NB4 (cell line): ENCODE measurements around the gene NSD1.

Experiments
- MYC ChIP-seq: IDR thresholded peaks from 2 replicates; pipeline ENCODE4 v1.6.1; 2011; ENCODE audit warnings: low read depth, low read length
- POLR2A ChIP-seq: IDR thresholded peaks from 2 replicates; pipeline ENCODE4 v1.6.1; 2011; ENCODE audit warnings: mild to moderate bottlenecking; ENCODE audit not compliant: insufficient read length; ENCODE audit errors: extremely low read depth
- TF ChIP-seq, protein P1 (sequence below): IDR thresholded peaks from one replicate; pipeline ENCODE4 v1.5.1; 2012; ENCODE audit warnings: low read depth, low read length
- TF ChIP-seq, protein P2 (sequence below): IDR thresholded peaks from 2 replicates; pipeline ENCODE4 v1.6.1; 2011; ENCODE audit warnings: low read depth, low read length

DNA sequence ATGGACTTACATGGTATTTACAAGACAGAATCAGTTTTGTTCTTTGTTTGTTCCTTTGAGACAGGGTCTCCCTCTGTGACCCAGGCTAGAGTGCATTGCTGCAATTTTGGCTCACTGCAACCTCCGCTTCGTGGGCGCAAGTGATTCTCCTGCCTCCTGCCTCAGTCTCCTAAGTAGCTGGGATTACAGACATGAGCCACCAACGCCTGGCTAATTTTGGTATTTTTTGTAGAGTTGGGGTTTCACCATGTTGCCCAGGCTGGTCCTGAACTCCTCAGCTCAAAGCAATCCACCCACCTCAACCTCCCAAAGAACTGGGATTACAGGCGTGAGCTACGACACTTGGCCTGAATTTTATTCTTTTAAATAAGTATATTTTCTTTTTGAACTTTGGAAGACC, 142.3 kb downstream of the NSD1 start:
- TF ChIP-seq, protein P1, sequence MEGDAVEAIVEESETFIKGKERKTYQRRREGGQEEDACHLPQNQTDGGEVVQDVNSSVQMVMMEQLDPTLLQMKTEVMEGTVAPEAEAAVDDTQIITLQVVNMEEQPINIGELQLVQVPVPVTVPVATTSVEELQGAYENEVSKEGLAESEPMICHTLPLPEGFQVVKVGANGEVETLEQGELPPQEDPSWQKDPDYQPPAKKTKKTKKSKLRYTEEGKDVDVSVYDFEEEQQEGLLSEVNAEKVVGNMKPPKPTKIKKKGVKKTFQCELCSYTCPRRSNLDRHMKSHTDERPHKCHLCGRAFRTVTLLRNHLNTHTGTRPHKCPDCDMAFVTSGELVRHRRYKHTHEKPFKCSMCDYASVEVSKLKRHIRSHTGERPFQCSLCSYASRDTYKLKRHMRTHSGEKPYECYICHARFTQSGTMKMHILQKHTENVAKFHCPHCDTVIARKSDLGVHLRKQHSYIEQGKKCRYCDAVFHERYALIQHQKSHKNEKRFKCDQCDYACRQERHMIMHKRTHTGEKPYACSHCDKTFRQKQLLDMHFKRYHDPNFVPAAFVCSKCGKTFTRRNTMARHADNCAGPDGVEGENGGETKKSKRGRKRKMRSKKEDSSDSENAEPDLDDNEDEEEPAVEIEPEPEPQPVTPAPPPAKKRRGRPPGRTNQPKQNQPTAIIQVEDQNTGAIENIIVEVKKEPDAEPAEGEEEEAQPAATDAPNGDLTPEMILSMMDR: no peak
- TF ChIP-seq POLR2A (no peak), MYC (no peak)
- TF ChIP-seq, protein P2, sequence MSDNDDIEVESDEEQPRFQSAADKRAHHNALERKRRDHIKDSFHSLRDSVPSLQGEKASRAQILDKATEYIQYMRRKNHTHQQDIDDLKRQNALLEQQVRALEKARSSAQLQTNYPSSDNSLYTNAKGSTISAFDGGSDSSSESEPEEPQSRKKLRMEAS: no peak
